K562 (cell line): Measurements from ENCODE around the gene PRSS12. TPM values are rescaled to one million over a fixed set of nuclear protein-coding genes. Genes with fewer than 3 reads are reported as not detected.

Experiments used
- CGGBP1 ChIP-seq: fragments of 250-450 bp; sonication (Bioruptor Pico); IDR thresholded peaks from 2 replicates; pipeline ENCODE4 v1.9.0; 2021; ENCODE audit warnings: mild to moderate bottlenecking
- CREB3 ChIP-seq: fragments of 450-650 bp; conservative IDR thresholded peaks from 2 replicates; pipeline ENCODE4 v1.6.1; 2016; ENCODE audit warnings: missing genetic modification characterization, low read depth, mild to moderate bottlenecking, missing compliant biosample characterization, moderate library complexity
- ETV1 ChIP-seq: fragments of 450-650 bp; conservative IDR thresholded peaks from 2 replicates; pipeline ENCODE4 v1.6.1; 2016; ENCODE audit warnings: missing genetic modification characterization, control low read depth, low read depth, missing compliant biosample characterization
- HES1 ChIP-seq: fragments of 450-650 bp; IDR thresholded peaks from 2 replicates; pipeline ENCODE4 v1.6.1; 2016; ENCODE audit warnings: low read depth, mild to moderate bottlenecking, moderate library complexity
- JUNB ChIP-seq: fragments of 450-650 bp; formaldehyde crosslinking; conservative IDR thresholded peaks from 2 replicates; pipeline ENCODE4 v1.4.0; 2020; ENCODE audit warnings: mild to moderate bottlenecking
- MYNN ChIP-seq, 2 experiments: sonication (generic); formaldehyde crosslinking in 1 of 2; IDR thresholded peaks; 2 replicates each; pipeline versions ENCODE4 v1.5.0 to v1.6.1; 2016 to 2020; ENCODE audit warnings: antibody characterized with exemption in 1 of 2, missing genetic modification reagents in 1 of 2
- NFE2 ChIP-seq: IDR thresholded peaks from 2 replicates; pipeline ENCODE4 v1.6.1; 2014; ENCODE audit warnings: antibody characterized with exemption, low read depth
- REST ChIP-seq, 2 experiments: fragments of 450-650 bp; formaldehyde crosslinking in 1 of 2; IDR thresholded peaks; 2 replicates each; pipeline versions ENCODE4 v1.4.0 to v1.6.1; 2014 to 2020; ENCODE audit warnings: mild to moderate bottlenecking in 2 of 2, borderline replicate concordance in 1 of 2, low read depth in 1 of 2
- RFX1 ChIP-seq: fragments of 450-650 bp; IDR thresholded peaks from 2 replicates; pipeline ENCODE4 v1.6.1; 2016; ENCODE audit warnings: mild to moderate bottlenecking, moderate library complexity
- SPI1 ChIP-seq: IDR thresholded peaks from 2 replicates; pipeline ENCODE4 v1.6.1; 2011; ENCODE audit warnings: low read depth, low read length, control low read depth, borderline replicate concordance
- TSHZ1 ChIP-seq: fragments of 250-450 bp; sonication (Bioruptor Pico); IDR thresholded peaks from 2 replicates; pipeline ENCODE4 v1.4.0; 2020; ENCODE audit warnings: mild to moderate bottlenecking, moderate library complexity
- ZNF174 ChIP-seq: fragments of 250-450 bp; sonication (Bioruptor Pico); IDR thresholded peaks from 2 replicates; pipeline ENCODE4 v1.4.0; 2020; ENCODE audit warnings: mild to moderate bottlenecking
- ZNF23 ChIP-seq: fragments of 250-450 bp; sonication (Bioruptor Pico); IDR thresholded peaks from 2 replicates; pipeline ENCODE4 v1.4.0; 2020; ENCODE audit warnings: mild to moderate bottlenecking
- polyA plus RNA-seq, 8 experiments: library from polyadenylated mRNA; depleted of rRNA in 4 of 8; stranded (reverse) in 5 of 8; unstranded in 3 of 8; fragments of >200 nt; fragmentation: Nextera tagmentation in 2 of 8; fragmentation: Illumina TruSeq in 1 of 8; extraction: Ambion mirVana in 2 of 8; extraction: Trizol in 1 of 8; gene quantifications; 2 replicates each; pipeline versions ENCODE4 v1.2.1 to v1.2.3, GENCODE V29; 2011 to 2014; ENCODE audit warnings: inconsistent platforms in 1 of 8, missing spikeins in 1 of 8
- total RNA-seq, 7 experiments: library from RNA; depleted of rRNA in 6 of 7; stranded (reverse); fragments of >200 nt in 6 of 7; fragmentation: Illumina TruSeq in 2 of 7; extraction: Trizol in 2 of 7; gene quantifications; 2 replicates each; pipeline versions ENCODE4 v1.2.1 to v1.2.3, GENCODE V29; 2011 to 2021; ENCODE audit warnings: low replicate concordance in 1 of 7

Gene PRSS12
- total and polyA plus RNA-seq, 9 of the 15 experiments (the other 6 are each of a cell fraction or from before 2014, with no cell fraction given) = 0.06 to 0.11 (median 0.09) TPM; not detected in 6

- TF ChIP-seq REST (IDR thresholded peaks at IDR 0.05; ENCODE audit: borderline replicate concordance) = peak; percentile 25; the same call in 1 of the 2 replicates
- no peak for TF ChIP-seq REST (CRISPR knock-in tag; IDR thresholded peaks at IDR 0.05; ENCODE audit: low read depth)
- no peak for TF ChIP-seq TSHZ1
- TF ChIP-seq MYNN (IDR thresholded peaks at IDR 0.05) = 0 out of 2 replicates have a peak, but pooled peaks have one; percentile 19
- no peak for TF ChIP-seq MYNN (CRISPR knock-in tag; IDR thresholded peaks at IDR 0.05)
- no peak for TF ChIP-seq JUNB (CRISPR knock-in tag)
- TF ChIP-seq ZNF174 = no peak
- no peak for TF ChIP-seq RFX1
- TF ChIP-seq ZNF23 (CRISPR knock-in tag) = no peak
- no peak for TF ChIP-seq HES1
- no peak for TF ChIP-seq ETV1 (tag)
- TF ChIP-seq CREB3 (tag) = no peak
- TF ChIP-seq SPI1 = no peak
- TF ChIP-seq NFE2 = no peak
- TF ChIP-seq CGGBP1 (CRISPR knock-in tag) = no peak
These were observed 72.1 kb downstream of the PRSS12 start (continued) for GRCh38 chr4:118280501-118281218.
